Measurements from ENCODE around the gene TMEM229A.
"Not testable (repeated sequence)": the region's sequence is repeated elsewhere in the genome, so short reads cannot be mapped to it uniquely, and the experiment has no call there.

The TMEM229A gene

DNA sequence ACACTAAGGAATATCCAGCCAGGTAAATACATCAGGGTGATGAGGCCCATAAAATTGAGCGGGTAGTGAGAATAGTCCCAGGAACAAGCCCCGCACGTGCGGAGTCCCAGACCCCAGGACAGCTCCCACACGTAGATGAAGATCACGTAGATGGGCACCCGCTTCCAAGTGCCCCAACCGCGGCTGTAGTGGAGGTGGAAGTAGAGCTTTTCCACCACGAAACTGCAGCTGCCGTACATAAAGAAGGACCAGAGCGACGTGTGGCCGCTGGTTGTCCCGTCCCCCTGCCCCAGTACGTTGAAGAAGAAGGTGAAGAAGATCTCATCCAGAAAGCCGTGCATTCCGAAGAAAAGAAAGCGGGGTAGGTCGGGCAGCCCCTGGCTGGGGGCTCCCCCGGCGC is 948 bp downstream of the TMEM229A start:
- no peak for DNase-seq

DNA sequence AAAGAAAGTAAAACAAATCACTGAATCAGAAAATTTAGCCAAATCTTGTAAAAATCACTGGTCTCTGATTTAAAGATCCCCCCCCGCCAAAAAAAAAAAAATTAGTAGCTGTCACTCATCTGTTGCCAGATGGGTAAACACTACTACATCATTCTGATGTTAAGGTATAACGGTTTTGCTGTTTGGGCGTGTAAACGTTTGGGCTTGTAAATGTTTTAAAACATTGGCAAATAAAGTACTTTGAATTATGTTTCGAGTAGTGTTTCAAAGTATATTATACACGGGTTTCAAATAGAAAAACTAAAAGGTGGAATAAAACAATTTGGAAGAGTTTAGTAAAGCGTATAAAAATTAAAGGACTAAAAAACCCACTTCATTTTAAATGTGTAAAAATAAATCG is 1.5 kb downstream of the TMEM229A start:
- DNase-seq: no peak

DNA sequence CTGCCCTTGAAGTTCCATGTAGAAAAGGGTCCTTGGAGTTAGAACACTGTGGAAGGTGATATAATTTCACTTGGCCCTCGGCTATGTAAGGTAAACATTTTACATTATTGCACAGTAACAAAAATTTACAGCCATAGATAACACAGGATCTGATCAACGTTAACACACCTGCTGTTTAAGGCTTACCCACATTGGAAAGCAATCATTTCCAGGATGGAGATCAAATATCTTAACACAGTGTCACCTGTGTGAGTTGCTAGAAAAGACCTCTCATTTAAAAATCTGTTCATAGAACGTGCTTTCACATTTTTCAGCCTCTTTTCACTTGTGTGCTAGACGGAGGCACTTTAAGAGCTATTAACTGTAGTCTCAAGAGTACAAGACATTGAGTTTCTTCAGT is 1.9 kb downstream of the TMEM229A start:
- DNase-seq: no peak

DNA sequence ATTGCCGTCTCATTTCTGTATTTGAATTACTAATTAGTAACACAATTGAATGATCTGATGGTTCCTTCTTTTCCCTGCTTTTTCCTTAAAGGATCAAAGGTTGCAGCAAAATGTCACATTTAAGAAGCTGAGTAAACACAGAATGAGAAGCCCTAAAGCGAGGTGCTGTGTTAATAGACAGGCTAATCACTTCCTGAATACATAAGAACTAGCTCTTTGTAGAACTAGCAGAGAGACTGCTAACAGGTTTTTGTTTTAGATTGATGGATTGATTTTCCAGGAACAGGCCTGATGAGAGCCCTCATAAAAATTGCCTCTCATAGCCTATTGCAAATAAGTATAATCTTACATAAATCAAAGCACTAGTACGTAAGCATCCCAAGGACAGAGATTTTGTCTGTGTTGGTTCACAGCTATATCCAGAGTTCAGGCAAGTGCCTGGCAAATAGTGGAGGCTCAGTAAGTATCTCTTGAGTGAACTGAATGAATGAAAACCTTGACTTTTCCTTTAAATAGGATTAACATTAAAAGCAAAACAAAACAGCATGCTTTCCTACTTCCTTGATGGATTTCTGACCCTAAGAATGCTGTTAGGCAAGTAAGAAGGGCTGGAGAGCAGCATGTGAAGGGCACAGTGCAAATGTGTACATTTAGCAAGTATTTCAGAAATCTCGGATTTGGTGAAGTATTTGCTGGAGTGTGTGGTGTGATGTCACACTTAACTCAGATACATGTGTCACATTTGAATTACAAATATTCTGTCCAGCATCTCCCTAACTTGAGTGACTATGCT is 3.3 kb downstream of the TMEM229A start:
- DNase-seq: no peak

DNA sequence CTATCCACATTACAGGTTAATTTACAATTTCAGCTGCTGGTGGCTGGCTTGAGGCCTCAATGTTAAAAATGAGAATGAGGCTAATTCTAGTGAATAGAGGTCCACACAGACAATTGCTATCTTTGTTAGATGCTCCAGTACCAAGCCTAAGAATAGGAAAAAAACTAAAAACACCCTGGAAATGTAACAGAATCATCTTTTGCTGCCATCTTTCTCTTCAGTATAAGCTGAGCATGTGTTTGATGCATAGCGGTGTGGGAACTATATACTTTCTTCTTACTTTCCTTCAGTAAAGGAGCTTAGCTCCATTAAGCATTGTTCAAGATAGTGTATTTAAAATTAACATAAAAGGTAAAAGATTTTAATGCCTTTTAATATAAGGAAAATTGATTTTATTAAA is 5.6 kb downstream of the TMEM229A start:
- no peak for DNase-seq

DNA sequence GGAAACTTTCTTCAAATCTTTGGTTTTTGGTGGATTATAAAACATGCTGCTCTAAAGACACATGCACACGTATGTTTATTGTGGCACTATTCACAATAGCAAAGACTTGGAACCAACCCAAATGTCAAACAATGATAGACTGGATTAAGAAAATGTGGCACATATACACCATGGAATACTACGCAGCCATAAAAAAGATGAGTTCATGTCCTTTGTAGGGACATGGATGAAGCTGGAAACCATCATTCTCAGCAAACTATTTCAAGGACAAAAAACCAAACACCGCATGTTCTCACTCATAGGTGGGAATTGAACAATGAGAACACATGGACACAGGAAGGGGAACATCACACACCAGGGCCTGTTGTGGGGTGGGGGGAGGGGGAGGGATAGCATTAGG is 8.5 kb downstream of the TMEM229A start:
- not testable (repeated sequence) for DNase-seq

DNA sequence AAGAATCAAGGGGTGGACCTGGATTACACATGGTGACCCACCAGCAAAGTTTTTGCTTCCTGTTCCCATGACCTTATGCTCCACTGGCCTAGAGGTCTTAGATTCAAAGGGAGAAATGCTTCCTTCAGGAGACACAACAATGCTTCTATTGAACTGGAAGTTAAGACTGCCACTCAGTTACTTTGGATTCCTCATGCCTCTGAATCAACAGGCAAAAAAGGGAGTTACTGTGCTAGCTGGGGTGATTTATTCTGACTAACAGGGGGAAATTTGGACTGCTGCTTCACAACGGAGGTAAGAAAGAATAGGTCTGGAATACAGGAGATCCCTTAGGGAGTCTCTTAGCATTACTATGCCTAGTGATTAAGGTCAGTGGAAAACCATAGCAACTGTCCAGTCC is 10.3 kb downstream of the TMEM229A start:
- no peak for DNase-seq

DNA sequence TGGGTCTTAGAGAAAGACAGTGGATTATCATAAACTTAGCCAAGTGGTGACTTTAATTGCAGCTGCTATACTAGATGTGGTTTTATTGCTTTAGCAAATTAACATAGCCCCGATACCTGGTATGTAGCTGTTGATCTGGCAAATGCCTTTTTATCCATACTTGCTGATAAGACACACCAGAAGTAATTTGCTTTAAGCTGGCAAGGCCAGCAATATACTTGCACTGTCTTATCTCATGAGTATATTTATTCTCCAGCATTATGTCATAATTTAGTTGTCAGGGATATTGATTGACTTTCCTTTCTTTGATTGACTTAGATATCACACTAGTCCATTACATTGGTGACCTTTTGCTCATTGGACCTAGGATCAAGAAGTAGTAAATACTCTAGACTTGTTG is 12.8 kb downstream of the TMEM229A start:
- no peak for DNase-seq

DNA sequence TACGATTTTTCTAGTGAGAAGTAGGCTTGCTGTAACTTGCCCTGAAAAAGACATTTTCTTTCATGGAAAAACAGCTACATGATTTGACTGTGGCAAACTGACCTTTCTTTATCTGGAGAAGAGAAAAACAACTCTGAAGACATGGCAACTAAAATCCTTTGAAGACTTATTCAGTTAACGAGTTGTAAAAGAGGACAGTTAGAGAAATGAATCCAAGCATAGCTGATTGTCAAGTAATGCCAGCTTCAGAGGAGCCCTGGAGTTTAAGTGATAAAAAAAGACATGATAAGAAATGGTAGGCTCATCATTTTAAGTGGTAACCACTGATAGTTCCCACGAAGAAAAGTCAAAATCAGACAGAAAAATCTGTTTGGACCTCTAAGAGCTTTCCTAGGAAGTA is 19.6 kb downstream of the TMEM229A start:
- DNase-seq: no peak

DNA sequence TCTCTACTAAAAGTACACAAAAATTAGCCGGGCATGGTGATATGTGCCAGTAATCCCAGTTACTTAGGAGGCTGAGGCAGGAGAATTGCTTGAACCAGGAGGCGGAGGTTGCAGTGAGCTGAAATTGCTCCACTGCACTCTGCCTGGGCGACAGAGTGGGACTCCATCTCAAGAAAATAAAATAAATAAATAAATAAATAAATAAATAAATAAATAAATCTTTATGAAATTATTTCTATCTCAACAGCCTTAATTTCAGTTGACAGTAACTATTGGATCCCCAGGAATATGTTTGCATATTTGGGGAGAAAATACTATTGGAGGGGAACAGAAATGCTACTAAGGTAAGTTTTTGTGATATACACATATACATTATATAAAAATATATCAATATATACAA is 20.0 kb downstream of the TMEM229A start:
- no peak for DNase-seq

DNA sequence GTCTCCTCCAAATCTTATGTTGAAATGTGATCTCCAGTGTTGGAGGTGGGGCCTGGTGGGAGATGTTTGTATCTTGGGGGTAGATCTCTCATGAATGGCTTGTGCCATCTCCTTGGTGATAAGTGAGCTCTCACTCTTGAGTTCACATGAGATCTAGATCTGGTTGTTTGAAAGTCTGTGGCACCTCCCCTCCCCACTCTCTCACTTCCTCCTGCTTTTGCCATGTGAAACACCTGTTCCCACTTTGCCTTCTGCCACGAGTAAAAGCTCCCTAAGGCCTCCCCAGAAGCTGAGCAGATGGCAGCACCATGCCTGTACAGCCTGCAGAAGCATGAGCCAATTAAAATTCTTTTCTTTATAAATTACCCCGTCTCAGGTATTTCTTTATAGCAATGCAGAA is 23.5 kb downstream of the TMEM229A start:
- no peak for DNase-seq

DNA sequence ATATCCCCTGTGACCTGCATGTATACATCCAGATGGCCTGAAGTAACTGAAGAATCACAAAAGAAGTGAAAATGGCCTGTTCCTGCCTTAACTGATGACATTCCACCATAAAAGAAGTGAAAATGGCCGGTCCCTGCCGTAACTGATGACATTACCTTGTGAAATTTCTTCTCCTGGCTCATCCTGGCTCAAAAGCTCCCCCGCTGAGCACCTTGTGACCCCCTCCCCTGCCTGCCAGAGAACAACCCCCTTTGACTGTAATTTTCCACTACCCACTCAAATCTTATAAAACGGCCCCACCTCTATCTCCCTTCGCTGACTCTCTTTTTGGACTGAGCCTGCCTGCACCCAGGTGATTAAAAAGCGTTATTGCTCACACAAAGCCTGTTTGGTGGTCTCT is 24.6 kb downstream of the TMEM229A start:
- DNase-seq: not testable (repeated sequence)

DNA sequence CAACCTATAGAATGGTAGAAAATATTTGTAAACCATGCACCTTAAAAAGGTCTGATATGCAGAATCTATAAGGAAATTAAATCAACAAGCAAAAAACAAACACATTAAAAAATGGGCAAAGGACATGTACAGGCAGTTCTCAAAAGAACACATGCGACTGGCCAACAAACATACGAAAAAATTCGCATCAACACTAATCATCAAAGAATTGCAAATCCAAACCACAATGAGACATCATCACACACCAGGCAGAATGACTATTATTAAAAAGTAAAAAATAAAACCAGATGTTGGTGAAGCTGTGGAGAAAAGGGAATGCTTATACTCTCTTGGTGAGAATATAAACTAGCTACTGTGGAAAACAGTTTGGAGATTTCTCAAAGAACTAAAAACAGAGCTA is 33.2 kb downstream of the TMEM229A start:
- DNase-seq: no peak

DNA sequence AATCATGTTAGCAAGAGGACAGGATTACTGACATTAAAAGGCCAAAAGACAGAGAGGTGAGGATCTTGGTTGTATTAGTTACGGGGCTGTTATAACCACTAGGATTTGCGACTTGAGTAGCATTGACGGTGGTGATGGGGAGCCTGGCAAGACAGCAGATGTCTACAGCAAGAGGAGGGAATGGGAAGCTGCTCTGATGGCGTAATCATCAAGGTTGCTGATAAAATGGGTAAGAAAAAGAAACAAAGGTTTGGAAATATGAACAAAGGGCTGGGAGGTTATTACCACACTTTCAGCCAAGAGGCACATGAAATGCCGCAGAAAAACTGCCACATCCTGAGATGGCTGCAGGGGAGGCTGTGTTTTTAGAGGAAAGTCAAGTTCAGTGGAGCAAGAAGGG is 33.9 kb downstream of the TMEM229A start:
- no peak for DNase-seq

DNA sequence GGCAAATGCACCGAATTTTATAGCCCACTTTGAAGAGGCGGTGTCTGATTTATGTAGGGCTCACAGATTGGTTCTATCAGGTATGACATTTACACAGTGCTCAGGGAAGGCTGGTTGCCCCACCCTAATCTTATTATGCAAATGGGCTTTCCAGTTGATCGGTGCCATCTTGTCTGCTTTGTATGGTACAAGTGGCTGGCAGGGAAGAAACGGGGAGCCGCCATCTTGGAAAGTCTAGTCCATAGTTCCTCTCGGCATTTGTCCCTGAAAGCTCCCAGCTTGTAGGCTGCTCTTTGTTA is 36.6 kb downstream of the TMEM229A start:
- no peak for DNase-seq

DNA sequence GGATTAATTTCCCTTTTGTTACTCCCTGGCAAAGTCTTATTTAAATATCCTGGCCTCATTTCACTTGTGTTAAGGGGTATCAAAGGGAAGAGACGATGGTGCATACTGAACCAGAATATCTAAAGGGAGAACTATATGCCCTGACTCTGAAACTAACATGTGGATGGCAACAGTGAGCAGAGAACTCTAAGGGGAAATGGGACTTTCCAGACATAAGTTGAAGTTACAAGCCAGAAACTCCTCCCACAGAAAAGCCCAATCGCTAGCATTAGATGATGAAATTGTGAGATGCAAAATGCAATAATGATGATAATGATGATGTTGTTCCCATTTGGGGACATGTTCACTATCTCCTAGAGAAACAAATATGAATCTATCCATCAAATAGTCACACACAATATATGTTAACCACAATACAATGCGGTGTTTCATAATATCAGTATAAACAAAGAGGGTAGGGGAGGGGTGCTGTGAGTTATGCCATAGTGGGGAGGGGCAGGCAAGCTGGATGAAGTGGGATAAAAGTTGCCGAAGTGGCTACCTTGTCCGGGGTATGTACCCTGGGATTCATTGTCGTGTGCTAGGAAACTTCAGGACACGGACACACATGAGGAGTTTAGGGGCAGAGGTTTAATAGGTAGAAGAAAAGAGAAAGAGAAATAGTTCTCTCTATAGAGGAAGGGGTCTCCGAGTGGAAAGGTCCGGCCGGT is 37.1 kb downstream of the TMEM229A start:
- DNase-seq: no peak

DNA sequence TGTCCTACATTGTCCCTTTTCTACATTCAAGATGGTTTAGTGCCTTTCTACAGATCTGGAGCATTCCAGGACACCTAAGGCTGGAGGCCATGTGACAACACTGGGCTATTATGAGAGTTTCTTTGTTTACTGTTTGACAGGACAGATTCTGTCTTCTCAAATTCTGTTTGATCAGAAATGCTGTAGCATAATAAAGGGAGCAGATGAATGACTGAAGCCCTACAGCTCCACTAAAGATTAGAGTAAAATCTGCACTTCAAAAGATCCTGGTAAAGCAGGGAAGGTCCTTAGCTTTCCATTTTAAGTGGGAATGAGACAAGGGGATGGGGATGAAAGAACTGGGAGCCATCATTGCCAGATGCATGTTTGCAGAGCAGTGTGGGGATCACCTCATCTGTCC is 38.4 kb downstream of the TMEM229A start:
- DNase-seq: no peak

DNA sequence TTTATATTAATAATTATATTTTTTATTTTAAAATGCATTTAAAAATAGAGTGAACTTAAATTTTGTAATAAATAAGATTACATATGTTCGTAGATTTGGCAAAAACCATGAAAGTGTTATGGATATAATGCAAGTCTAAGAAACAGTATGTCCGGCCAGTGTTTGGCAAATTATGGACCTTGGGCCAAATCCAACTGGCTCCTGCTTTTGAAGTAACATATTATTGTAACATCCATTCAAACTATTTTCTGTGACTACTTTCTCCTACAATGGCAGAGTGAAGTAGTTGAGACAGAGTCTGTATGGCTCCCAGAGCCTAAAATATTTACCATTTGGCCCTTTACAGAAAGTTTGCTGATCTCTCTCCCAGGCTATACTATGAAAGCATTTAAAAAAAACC is 38.9 kb downstream of the TMEM229A start:
- DNase-seq: no peak

DNA sequence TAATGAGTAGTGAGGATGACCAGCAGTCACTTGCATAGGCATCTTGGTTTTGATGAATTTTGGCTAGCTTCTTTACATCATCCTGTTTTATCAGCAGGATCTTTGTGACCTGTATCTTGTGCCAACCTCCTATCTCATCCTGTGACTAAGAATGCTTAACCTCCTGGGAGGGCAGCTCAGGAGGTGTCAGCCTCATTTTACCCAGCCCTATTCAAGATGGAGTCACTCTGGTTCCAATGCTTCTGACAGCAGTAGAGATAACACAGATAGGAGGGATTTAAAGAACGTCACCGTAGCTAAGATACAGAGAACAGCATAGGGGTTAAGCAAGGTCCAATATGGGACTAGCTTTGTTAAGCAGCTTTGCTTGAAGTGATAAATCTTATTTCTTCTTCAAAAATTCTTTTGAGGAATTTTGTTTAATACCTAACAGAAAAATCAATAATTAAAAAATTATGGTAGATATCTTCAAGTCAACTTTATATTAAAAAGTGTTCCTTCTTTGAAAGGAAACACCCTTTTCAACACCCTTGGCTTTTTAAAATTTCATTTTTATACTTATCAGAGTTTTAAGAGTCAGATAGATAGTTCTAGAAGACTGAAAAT is 39.9 kb downstream of the TMEM229A start:
- DNase-seq: no peak

DNA sequence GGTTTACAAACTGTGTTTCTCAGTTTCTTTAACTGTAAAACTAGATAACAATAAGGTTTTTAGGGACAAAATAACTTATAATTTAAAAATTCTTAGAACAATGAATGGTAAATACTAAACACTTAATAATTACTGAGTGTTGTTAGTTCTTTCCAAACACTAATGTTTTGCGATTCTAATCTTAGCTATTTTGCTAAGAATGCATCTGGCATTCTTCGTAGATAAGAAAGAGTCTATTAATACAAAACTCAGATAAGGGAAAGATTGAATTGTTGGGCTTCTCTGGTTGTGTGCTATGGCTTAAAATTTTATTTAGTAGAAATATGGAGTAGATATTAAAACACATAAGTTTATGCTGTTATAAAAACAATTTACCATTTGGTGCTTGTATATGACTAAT is 45.4 kb downstream of the TMEM229A start:
- DNase-seq: no peak
